ENCODE data around the gene ATP10A.

ATP10A gene

DNA sequence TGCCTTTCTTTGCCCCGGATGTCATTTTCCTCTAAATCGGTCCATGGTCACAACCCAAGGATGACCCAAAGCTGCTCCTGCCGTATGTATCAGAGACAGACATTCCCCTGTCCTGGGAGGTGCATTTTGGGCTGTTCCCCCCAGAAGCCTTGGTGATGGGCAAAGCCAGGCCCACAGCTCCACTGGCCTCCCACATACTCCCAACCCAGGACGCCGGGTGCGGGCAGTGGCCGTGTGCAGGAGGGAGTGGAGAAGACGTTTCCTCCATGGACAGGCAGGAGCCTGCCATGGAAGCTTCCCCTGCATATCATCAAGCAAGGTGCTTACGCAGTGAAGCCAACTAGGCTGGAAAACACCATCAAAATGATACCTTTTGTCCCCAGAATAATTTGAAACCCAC lies 175.0 kb downstream of the ATP10A start:
- ChIA-PET CTCF (no interaction called here), POLR2A (no interaction called here)
- Histone ChIP-seq H3K4me1 (ENCODE audit: control extremely low read depth in 1 of 4, control insufficient read depth in 4 of 4, insufficient read depth in 4 of 4, low read length in 3 of 4) (no peaks in the 10 kb centered on the region), H3K36me3 (ENCODE audit: control insufficient read depth in 4 of 4, insufficient read depth in 4 of 4, low read length in 3 of 4) (peaks cover 0 to 34% (median 4%) of the 10 kb centered on the region in 4 experiments), H3K9me3 (ENCODE audit: control extremely low read depth in 1 of 5, control insufficient read depth in 4 of 5, insufficient read depth in 2 of 5, low read depth in 1 of 5, low read length in 4 of 5) (peaks cover 0 to 8% (median 0%) of the 10 kb centered on the region in 5 experiments), H3K4me3 (ENCODE audit: control insufficient read depth in 1 of 7, extremely low read depth in 1 of 7, insufficient read depth in 4 of 7, low read depth in 2 of 7, low read length in 6 of 7) (no peak overlapping the region), H3K27me3 (replicated peaks in 2 of 5; ENCODE audit: control insufficient read depth in 4 of 5, insufficient read depth in 5 of 5, low read length in 4 of 5) (no peaks in the 10 kb centered on the region), H3K27ac (ENCODE audit: insufficient read depth in 1 of 2, low read depth in 1 of 2, low read length in 2 of 2, poor library complexity in 1 of 2, severe bottlenecking in 2 of 2) (no peak overlapping the region)
- no peak for DNase-seq
- 97% methylated on average over 3 of the region's 9 CpGs for WGBS (ENCODE audit: insufficient coverage)

DNA sequence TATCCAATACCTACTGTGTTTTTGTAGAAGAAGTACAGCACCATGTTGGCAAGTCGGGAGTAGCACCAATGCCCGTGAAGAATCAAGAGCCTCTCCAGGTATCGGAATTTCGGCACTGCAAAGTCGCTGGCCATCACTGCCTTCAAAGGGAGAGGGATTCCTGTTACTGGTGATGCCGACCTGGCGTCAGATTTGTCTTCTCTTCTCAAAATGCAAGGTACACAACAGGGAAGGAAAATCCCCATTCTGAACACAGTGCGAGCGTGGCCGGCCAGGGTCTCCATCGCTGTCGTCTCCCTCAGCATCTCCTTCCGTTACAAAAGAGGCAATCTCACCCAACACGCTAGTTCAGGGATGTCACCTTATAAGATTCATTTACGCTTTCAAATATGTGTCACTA lies 175.4 kb downstream of the ATP10A start:
- WGBS (ENCODE audit: insufficient coverage), result 96% methylated on average over 13 of the region's 15 CpGs
- POLR2A ChIA-PET, result no interaction called here

DNA sequence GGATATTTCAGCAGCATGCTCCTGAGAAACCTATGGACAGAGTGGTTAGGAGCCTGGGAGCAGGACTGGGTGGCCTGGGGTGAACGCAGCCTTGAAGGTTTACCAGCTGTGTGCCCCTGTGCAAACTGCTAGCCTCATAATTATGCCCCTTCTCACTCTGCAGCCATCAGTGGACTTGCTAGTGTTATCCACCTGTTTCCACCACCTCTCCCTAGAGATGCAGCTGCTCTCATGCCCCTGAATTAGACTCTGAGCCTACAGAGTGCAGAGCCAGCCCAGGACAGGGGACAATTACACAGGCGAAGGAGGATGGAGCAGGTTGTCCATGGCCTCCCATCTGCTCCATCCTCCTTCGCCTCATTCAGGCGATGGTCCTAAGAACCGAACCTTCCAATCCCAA lies 175.9 kb downstream of the ATP10A start:
- POLR2A ChIA-PET, result no interaction called here
- Histone ChIP-seq H3K4me3 (ENCODE audit: control insufficient read depth in 1 of 7, extremely low read depth in 1 of 7, insufficient read depth in 4 of 7, low read depth in 2 of 7, low read length in 6 of 7) (no peak overlapping the region), H3K27me3 (replicated peaks in 2 of 5; ENCODE audit: control insufficient read depth in 4 of 5, insufficient read depth in 5 of 5, low read length in 4 of 5) (no peaks in the 10 kb centered on the region), H3K9me3 (ENCODE audit: control extremely low read depth in 1 of 5, control insufficient read depth in 4 of 5, insufficient read depth in 2 of 5, low read depth in 1 of 5, low read length in 4 of 5) (peaks cover 0 to 8% (median 0%) of the 10 kb centered on the region in 5 experiments), H3K4me1 (ENCODE audit: control extremely low read depth in 1 of 4, control insufficient read depth in 4 of 4, insufficient read depth in 4 of 4, low read length in 3 of 4) (no peaks in the 10 kb centered on the region), H3K36me3 (ENCODE audit: control insufficient read depth in 4 of 4, insufficient read depth in 4 of 4, low read length in 3 of 4) (peaks cover 0 to 37% (median 3%) of the 10 kb centered on the region in 4 experiments), H3K27ac (ENCODE audit: insufficient read depth in 1 of 2, low read depth in 1 of 2, low read length in 2 of 2, poor library complexity in 1 of 2, severe bottlenecking in 2 of 2) (no peak overlapping the region)
- WGBS (ENCODE audit: insufficient coverage), result 100% methylated on average over 1 of the region's 5 CpGs
- no peak for DNase-seq
- CTCF ChIA-PET, result no interaction called here

More for the DNA sequence above, 175.4 kb downstream of the ATP10A start:
- no peak for DNase-seq
- H3K4me1 ChIP-seq (ENCODE audit: control extremely low read depth in 1 of 4, control insufficient read depth in 4 of 4, insufficient read depth in 4 of 4, low read length in 3 of 4), result no peaks in the 10 kb centered on the region
- CTCF ChIA-PET, result no interaction called here
- peaks cover 0 to 8% (median 0%) of the 10 kb centered on the region in 5 experiments for H3K9me3 ChIP-seq (ENCODE audit: control extremely low read depth in 1 of 5, control insufficient read depth in 4 of 5, insufficient read depth in 2 of 5, low read depth in 1 of 5, low read length in 4 of 5)
- no peaks in the 10 kb centered on the region for H3K27me3 ChIP-seq (replicated peaks in 2 of 5; ENCODE audit: control insufficient read depth in 4 of 5, insufficient read depth in 5 of 5, low read length in 4 of 5)
- no peak overlapping the region for H3K27ac ChIP-seq (ENCODE audit: insufficient read depth in 1 of 2, low read depth in 1 of 2, low read length in 2 of 2, poor library complexity in 1 of 2, severe bottlenecking in 2 of 2)
- H3K4me3 ChIP-seq (ENCODE audit: control insufficient read depth in 1 of 7, extremely low read depth in 1 of 7, insufficient read depth in 4 of 7, low read depth in 2 of 7, low read length in 6 of 7), result no peak overlapping the region
- peaks cover 0 to 37% (median 3%) of the 10 kb centered on the region in 4 experiments for H3K36me3 ChIP-seq (ENCODE audit: control insufficient read depth in 4 of 4, insufficient read depth in 4 of 4, low read length in 3 of 4)

DNA sequence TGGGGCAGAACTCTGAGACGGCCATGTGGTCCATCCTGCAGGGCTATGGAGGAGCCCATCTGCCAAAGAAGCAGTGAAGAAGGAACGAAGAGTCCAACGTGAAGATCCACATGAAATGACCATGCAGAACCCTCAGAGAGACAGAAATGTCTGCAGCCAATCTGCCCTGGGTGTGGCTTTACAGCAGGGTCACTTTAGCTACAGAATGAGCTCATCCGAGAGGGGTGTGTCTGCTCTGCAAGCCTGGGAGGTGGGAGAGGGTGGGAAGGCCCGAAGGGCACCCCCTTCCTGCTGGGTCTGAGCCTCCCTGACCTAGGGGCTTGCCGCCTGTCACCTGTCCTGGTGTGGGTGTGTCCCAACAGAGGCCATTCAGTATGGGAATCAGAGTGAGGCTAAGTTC lies 176.3 kb downstream of the ATP10A start:
- H3K27ac ChIP-seq (ENCODE audit: insufficient read depth in 1 of 2, low read depth in 1 of 2, low read length in 2 of 2, poor library complexity in 1 of 2, severe bottlenecking in 2 of 2), result no peak overlapping the region
- H3K9me3 ChIP-seq (ENCODE audit: control extremely low read depth in 1 of 5, control insufficient read depth in 4 of 5, insufficient read depth in 2 of 5, low read depth in 1 of 5, low read length in 4 of 5), result peaks cover 0 to 8% (median 0%) of the 10 kb centered on the region in 5 experiments
- CTCF ChIA-PET, result no interaction called here
- H3K27me3 ChIP-seq (replicated peaks in 2 of 5; ENCODE audit: control insufficient read depth in 4 of 5, insufficient read depth in 5 of 5, low read length in 4 of 5), result no peaks in the 10 kb centered on the region
- DNase-seq, result no peak
- H3K4me3 ChIP-seq (ENCODE audit: control insufficient read depth in 1 of 7, extremely low read depth in 1 of 7, insufficient read depth in 4 of 7, low read depth in 2 of 7, low read length in 6 of 7), result no peak overlapping the region
- 96% methylated on average over 3 of the region's 6 CpGs for WGBS (ENCODE audit: insufficient coverage)
- POLR2A ChIA-PET, result no interaction called here
- no peaks in the 10 kb centered on the region for H3K4me1 ChIP-seq (ENCODE audit: control extremely low read depth in 1 of 4, control insufficient read depth in 4 of 4, insufficient read depth in 4 of 4, low read length in 3 of 4)
- peaks cover 0 to 36% (median 3%) of the 10 kb centered on the region in 4 experiments for H3K36me3 ChIP-seq (ENCODE audit: control insufficient read depth in 4 of 4, insufficient read depth in 4 of 4, low read length in 3 of 4)

DNA sequence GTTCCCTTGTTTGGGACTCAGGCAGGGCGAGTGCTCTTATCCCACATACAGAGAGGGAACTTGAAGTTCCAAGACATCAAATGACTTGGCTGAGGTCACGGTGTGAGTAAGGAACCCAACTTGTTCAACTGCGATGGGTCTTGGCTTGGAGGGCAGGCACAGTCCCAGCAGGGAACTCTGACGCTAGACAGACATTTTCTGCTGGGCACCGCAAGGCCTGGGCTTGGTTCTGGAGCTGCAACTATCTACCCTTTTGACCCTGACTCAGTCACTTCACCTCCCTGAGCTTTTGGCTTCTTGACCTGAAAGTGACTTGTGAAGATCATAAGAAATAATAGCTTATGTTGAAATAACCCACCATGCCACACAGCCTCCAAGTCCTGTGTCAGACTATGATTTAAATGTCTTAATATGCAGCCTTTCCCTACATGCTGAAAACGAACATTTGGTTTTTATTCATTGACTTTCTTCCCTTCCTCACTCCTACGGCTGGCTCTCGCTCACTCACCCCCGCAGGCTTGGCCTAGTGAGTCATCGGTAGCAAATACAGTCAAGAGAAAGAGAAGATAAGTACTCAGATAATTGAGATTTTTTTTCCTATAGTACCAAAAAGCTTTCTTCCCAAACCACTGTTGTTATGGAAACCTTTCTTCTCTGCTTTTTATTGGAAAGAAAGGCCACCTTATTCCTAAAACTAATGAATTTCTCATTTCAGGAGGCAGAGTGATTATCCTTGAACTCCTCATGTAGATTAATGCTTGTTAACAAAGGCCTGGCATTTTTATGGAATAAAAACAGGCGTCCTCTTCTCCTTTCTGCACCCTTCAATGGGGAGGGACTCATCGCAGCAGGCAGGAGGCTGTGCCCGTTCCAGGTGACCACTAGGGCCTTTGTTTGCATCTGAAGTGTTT lies 178.4 kb downstream of the ATP10A start:
- no peak for DNase-seq
- Histone ChIP-seq H3K27ac (ENCODE audit: insufficient read depth in 1 of 2, low read depth in 1 of 2, low read length in 2 of 2, poor library complexity in 1 of 2, severe bottlenecking in 2 of 2) (no peak overlapping the region), H3K27me3 (replicated peaks in 2 of 5; ENCODE audit: control insufficient read depth in 4 of 5, insufficient read depth in 5 of 5, low read length in 4 of 5) (no peaks in the 10 kb centered on the region), H3K36me3 (ENCODE audit: control insufficient read depth in 4 of 4, insufficient read depth in 4 of 4, low read length in 3 of 4) (peaks cover 0 to 39% (median 5%) of the 10 kb centered on the region in 4 experiments), H3K9me3 (ENCODE audit: control extremely low read depth in 1 of 5, control insufficient read depth in 4 of 5, insufficient read depth in 2 of 5, low read depth in 1 of 5, low read length in 4 of 5) (peaks cover 0 to 8% (median 0%) of the 10 kb centered on the region in 5 experiments), H3K4me1 (ENCODE audit: control extremely low read depth in 1 of 4, control insufficient read depth in 4 of 4, insufficient read depth in 4 of 4, low read length in 3 of 4) (no peaks in the 10 kb centered on the region), H3K4me3 (ENCODE audit: control insufficient read depth in 1 of 7, extremely low read depth in 1 of 7, insufficient read depth in 4 of 7, low read depth in 2 of 7, low read length in 6 of 7) (no peak overlapping the region)
- WGBS (ENCODE audit: insufficient coverage), result 97% methylated on average over 10 of the region's 13 CpGs
- ChIA-PET POLR2A (no interaction called here), CTCF (interaction anchor here (0.9 to 2.1 kb wide), 3 partner anchors 12 to 176 kb away, joined by 3 to 8 read pairs (median 3); no protein-coding TSS in a partner anchor)

DNA sequence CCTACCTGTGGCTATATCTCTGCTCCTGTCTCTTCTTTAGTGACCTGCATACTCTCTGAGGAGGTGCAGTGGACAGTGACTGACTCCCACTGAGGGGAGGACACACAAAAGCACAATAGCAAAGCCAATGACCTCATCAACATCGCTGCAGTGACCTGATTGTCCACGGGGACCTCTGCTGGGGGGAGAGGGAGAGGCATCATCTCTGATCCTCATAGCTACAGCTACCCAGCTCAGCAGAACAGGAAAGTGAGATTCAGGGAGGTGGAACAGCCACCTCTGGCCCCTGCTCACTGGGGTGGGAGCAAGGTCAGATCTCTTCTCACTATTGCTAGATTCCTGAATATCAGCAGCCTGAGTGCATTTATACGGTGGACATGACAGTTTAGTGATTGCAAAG lies 179.2 kb downstream of the ATP10A start:
- 93% methylated on average over 1 of the region's 3 CpGs for WGBS (ENCODE audit: insufficient coverage)
- H3K27ac ChIP-seq (ENCODE audit: insufficient read depth in 1 of 2, low read depth in 1 of 2, low read length in 2 of 2, poor library complexity in 1 of 2, severe bottlenecking in 2 of 2), result no peak overlapping the region
- H3K4me1 ChIP-seq (ENCODE audit: control extremely low read depth in 1 of 4, control insufficient read depth in 4 of 4, insufficient read depth in 4 of 4, low read length in 3 of 4), result no peaks in the 10 kb centered on the region
- DNase-seq, result no peak
- ChIA-PET CTCF (interaction anchor here (1.4 to 2.1 kb wide), 2 partner anchors 13 to 176 kb away, joined by 3 to 8 read pairs; no protein-coding TSS in a partner anchor), POLR2A (no interaction called here)
- peaks cover 0 to 45% (median 8%) of the 10 kb centered on the region in 4 experiments for H3K36me3 ChIP-seq (ENCODE audit: control insufficient read depth in 4 of 4, insufficient read depth in 4 of 4, low read length in 3 of 4)
- peaks cover 0 to 8% (median 0%) of the 10 kb centered on the region in 5 experiments for H3K9me3 ChIP-seq (ENCODE audit: control extremely low read depth in 1 of 5, control insufficient read depth in 4 of 5, insufficient read depth in 2 of 5, low read depth in 1 of 5, low read length in 4 of 5)
- H3K4me3 ChIP-seq (ENCODE audit: control insufficient read depth in 1 of 7, extremely low read depth in 1 of 7, insufficient read depth in 4 of 7, low read depth in 2 of 7, low read length in 6 of 7), result no peak overlapping the region
- H3K27me3 ChIP-seq (replicated peaks in 2 of 5; ENCODE audit: control insufficient read depth in 4 of 5, insufficient read depth in 5 of 5, low read length in 4 of 5), result no peaks in the 10 kb centered on the region

DNA sequence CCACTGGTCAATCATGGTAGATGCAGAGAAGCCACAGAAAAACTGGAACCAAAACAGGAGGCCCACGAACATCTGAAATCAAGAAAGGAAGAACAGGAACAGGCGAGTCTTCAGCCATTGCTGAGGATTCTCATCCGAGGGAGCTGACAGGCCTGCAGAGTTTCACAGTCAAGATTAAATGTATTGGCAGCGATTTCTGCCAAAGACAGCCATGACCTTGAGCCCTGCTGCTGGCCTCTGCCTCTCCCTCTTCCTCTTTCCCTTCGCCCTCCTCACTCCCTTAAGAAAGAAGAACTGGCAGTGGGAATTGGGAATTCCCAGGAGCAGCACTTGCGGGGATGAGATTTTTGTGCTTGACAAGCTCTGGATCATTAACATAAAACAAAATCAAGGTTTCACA lies 179.7 kb downstream of the ATP10A start:
- ChIA-PET CTCF (interaction anchor here (2.1 kb wide), 1 partner anchor 14 kb away, joined by 8 read pairs; no protein-coding TSS in a partner anchor), POLR2A (no interaction called here)
- Histone ChIP-seq H3K27ac (ENCODE audit: insufficient read depth in 1 of 2, low read depth in 1 of 2, low read length in 2 of 2, poor library complexity in 1 of 2, severe bottlenecking in 2 of 2) (no peak overlapping the region), H3K4me1 (ENCODE audit: control extremely low read depth in 1 of 4, control insufficient read depth in 4 of 4, insufficient read depth in 4 of 4, low read length in 3 of 4) (no peaks in the 10 kb centered on the region), H3K36me3 (ENCODE audit: control insufficient read depth in 4 of 4, insufficient read depth in 4 of 4, low read length in 3 of 4) (peaks cover 0 to 50% (median 8%) of the 10 kb centered on the region in 4 experiments), H3K4me3 (ENCODE audit: control insufficient read depth in 1 of 7, extremely low read depth in 1 of 7, insufficient read depth in 4 of 7, low read depth in 2 of 7, low read length in 6 of 7) (no peak overlapping the region), H3K9me3 (ENCODE audit: control extremely low read depth in 1 of 5, control insufficient read depth in 4 of 5, insufficient read depth in 2 of 5, low read depth in 1 of 5, low read length in 4 of 5) (peaks cover 0 to 8% (median 0%) of the 10 kb centered on the region in 5 experiments), H3K27me3 (replicated peaks in 2 of 5; ENCODE audit: control insufficient read depth in 4 of 5, insufficient read depth in 5 of 5, low read length in 4 of 5) (no peaks in the 10 kb centered on the region)
- DNase-seq, result no peak
- WGBS (ENCODE audit: insufficient coverage), result 91% methylated on average over 6 of the region's 6 CpGs
